GM12878 (cell line): ENCODE results near the gene FAHD1.

Experiments used
- CREB1 ChIP-seq: IDR thresholded peaks from 2 replicates; pipeline ENCODE4 v1.6.1; 2012; ENCODE audit warnings: low read depth, mild to moderate bottlenecking, inconsistent platforms
- ESRRA ChIP-seq: IDR thresholded peaks from 2 replicates; pipeline ENCODE4 v1.6.1; 2012; ENCODE audit warnings: mild to moderate bottlenecking, low read length, improper control_type of control experiment
- SREBF1 ChIP-seq: IDR thresholded peaks from 2 replicates; pipeline ENCODE4 v1.6.1; 2012; ENCODE audit warnings: mild to moderate bottlenecking, low read length
- TF ChIP-seq, protein P1 (sequence below), 3 experiments: IDR thresholded peaks in 2 of 3; conservative IDR thresholded peaks in 1 of 3; 2 replicates each; pipeline ENCODE4 v1.5.1; 2011; ENCODE audit warnings: low read depth in 3 of 3, low read length in 3 of 3, mild to moderate bottlenecking in 3 of 3, control low read depth in 2 of 3, moderate library complexity in 2 of 3, inconsistent platforms in 1 of 3, mixed read lengths in 1 of 3; ENCODE audit not compliant: control insufficient read depth in 2 of 3, insufficient read depth in 1 of 3; ENCODE audit errors: extremely low read depth in 1 of 3

DNA sequence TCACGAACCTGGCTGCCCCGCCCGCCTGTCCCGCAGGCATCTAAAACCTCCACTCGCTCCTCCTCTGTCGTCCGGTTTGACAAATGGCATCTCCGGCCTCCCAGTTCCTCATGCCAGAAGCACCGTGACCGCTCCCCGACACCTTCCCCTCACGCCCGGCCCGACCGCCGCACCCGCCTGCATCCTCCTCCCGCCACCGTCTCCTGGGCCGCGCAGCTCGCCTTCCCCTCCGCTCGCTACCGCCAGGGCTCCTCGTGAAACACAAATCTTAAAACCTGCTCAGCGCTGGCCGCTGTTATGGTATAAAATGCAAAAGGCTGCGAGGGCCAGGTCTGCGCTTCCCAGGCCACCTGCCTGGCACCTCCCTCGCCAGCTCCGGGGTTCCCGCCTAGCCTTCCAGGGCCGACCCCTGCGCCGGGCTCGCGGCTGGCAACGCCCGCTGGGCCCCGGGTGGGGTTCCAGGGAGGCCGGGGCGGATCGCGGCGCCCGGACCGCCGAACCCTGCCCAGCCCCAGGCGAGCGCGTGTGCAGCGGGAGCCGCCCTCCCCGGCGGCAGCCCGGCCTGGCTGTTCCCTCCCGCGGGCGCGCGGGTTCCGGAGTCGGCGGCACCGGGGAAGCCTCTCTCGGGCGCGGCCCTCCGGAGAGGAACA, 45.1 kb upstream of the FAHD1 start:
- TF ChIP-seq ESRRA (no peak), CREB1 (no peak), SREBF1 (no peak)
- TF ChIP-seq, protein P1, sequence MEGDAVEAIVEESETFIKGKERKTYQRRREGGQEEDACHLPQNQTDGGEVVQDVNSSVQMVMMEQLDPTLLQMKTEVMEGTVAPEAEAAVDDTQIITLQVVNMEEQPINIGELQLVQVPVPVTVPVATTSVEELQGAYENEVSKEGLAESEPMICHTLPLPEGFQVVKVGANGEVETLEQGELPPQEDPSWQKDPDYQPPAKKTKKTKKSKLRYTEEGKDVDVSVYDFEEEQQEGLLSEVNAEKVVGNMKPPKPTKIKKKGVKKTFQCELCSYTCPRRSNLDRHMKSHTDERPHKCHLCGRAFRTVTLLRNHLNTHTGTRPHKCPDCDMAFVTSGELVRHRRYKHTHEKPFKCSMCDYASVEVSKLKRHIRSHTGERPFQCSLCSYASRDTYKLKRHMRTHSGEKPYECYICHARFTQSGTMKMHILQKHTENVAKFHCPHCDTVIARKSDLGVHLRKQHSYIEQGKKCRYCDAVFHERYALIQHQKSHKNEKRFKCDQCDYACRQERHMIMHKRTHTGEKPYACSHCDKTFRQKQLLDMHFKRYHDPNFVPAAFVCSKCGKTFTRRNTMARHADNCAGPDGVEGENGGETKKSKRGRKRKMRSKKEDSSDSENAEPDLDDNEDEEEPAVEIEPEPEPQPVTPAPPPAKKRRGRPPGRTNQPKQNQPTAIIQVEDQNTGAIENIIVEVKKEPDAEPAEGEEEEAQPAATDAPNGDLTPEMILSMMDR (IDR thresholded peaks at IDR 0.05 in 2 of 3, conservative IDR thresholded peaks at IDR 0.05 in 1 of 3; ENCODE audit: control insufficient read depth in 2 of 3, extremely low read depth in 1 of 3, insufficient read depth in 1 of 3, low read depth in 3 of 3, low read length in 3 of 3): 0 out of 6 replicates have a peak, but pooled peaks of 1 of the 3 experiments have one; percentile 4
